ENCODE results near the gene ZRSR2. TPM values are rescaled to one million over a fixed set of nuclear protein-coding genes. Genes with fewer than 3 reads are reported as not detected.
"Not testable (repeated sequence)": the region's sequence is repeated elsewhere in the genome, so short reads cannot be mapped to it uniquely, and the experiment has no call there.

ZRSR2 gene
- total RNA-seq, 1 donor from 2014 or later = 8.5 TPM

DNA sequence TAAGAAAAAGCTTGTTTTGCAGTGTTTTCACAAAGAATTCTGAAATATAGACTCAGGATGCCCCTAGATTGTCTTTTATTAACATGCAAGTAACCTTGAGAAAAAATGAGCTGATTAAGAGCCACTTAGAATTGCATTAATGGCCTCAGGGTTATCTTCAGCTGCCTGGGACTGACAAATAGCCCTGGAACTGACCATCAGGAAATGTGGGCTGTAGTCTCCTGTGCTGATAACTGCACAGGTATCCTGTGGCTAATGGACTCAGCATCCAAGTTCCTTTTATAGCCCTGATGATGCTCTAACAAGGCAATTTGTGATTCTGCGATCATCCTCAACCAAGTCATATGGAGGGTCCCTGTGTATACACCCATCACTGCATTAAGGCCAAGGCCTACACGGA is 35.2 kb upstream of the ZRSR2 start:
- no peaks in the 10 kb centered on the region for H3K27me3 Mint-ChIP-seq (ENCODE audit: unreplicated experiment)
- H3K36me3 Mint-ChIP-seq (ENCODE audit: unreplicated experiment) = no peaks in the 10 kb centered on the region
- no peak overlapping the region for H3K4me3 Mint-ChIP-seq (ENCODE audit: unreplicated experiment)
- no peaks in the 10 kb centered on the region for H3K4me1 Mint-ChIP-seq (ENCODE audit: low read depth, unreplicated experiment)
- no peak for DNase-seq
- peaks cover 1% of the 10 kb centered on the region for H3K9me3 Mint-ChIP-seq (ENCODE audit: unreplicated experiment)
- no peak for TF ChIP-seq CTCF (IDR thresholded peaks at IDR 0.05; ENCODE audit: partially characterized antibody, unreplicated experiment)
- no peak overlapping the region for H3K27ac Mint-ChIP-seq (ENCODE audit: unreplicated experiment)

- TF ChIP-seq CTCF (IDR thresholded peaks at IDR 0.05; ENCODE audit: partially characterized antibody, unreplicated experiment) = no peak
- no peak for DNase-seq
- H3K36me3 Mint-ChIP-seq (ENCODE audit: unreplicated experiment) = no peaks in the 10 kb centered on the region
- H3K27me3 Mint-ChIP-seq (ENCODE audit: unreplicated experiment) = no peaks in the 10 kb centered on the region
- no peak overlapping the region for H3K27ac Mint-ChIP-seq (ENCODE audit: unreplicated experiment)
- H3K4me3 Mint-ChIP-seq (ENCODE audit: unreplicated experiment) = no peak overlapping the region
- peaks cover 2% of the 10 kb centered on the region for H3K4me1 Mint-ChIP-seq (ENCODE audit: low read depth, unreplicated experiment)
- peaks cover 1% of the 10 kb centered on the region for H3K9me3 Mint-ChIP-seq (ENCODE audit: unreplicated experiment)
Observed at GRCh38 chrX:15758140-15758539, 32.1 kb upstream of the ZRSR2 start.

GRCh38 chrX:15759886-15760285 is 30.4 kb upstream of the ZRSR2 start:
- H3K27ac Mint-ChIP-seq (ENCODE audit: unreplicated experiment); H3K9me3 Mint-ChIP-seq (ENCODE audit: unreplicated experiment); H3K4me3 Mint-ChIP-seq (ENCODE audit: unreplicated experiment); H3K4me1 Mint-ChIP-seq (ENCODE audit: low read depth, unreplicated experiment); H3K27me3 Mint-ChIP-seq (ENCODE audit: unreplicated experiment); H3K36me3 Mint-ChIP-seq (ENCODE audit: unreplicated experiment); DNase-seq: not testable (repeated sequence)

DNA sequence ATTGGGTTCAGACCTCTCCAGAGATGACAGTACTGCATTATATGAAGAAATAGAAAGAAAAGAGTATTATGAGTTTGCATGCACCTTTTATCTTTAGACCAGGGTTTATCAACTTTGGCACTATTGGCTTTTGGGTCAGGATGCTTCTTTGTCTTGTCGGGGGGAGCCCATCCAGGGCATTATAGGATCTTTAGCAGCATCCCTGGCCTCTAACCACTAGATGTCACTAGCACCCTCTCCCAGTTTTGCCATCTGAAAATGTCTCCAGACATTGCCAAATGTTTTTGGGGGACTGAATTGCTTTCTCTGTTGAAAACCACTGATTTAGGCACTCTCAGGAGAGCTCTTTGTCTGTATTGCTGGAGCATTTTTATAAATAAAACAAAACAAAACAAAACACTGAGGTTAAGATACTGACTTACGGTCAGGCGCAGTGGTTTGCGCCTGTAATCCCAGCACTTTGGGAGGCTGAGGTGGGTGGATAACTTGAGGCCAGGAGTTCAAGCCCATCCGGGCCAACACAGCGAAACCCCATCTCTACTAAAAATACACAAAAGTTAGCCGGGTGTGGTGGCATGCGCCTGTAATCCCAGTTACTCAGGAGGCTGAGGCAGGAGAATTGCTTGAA is 28.6 kb upstream of the ZRSR2 start:
- Mint-ChIP-seq H3K36me3 (ENCODE audit: unreplicated experiment) (no peaks in the 10 kb centered on the region), H3K4me1 (ENCODE audit: low read depth, unreplicated experiment) (peaks cover 2% of the 10 kb centered on the region), H3K27me3 (ENCODE audit: unreplicated experiment) (no peaks in the 10 kb centered on the region), H3K4me3 (ENCODE audit: unreplicated experiment) (no peak overlapping the region), H3K27ac (ENCODE audit: unreplicated experiment) (no peak overlapping the region), H3K9me3 (ENCODE audit: unreplicated experiment) (no peaks in the 10 kb centered on the region)
- DNase-seq = peak; percentile 15
- TF ChIP-seq CTCF (IDR thresholded peaks at IDR 0.05; ENCODE audit: partially characterized antibody, unreplicated experiment) = peak; percentile 56

DNA sequence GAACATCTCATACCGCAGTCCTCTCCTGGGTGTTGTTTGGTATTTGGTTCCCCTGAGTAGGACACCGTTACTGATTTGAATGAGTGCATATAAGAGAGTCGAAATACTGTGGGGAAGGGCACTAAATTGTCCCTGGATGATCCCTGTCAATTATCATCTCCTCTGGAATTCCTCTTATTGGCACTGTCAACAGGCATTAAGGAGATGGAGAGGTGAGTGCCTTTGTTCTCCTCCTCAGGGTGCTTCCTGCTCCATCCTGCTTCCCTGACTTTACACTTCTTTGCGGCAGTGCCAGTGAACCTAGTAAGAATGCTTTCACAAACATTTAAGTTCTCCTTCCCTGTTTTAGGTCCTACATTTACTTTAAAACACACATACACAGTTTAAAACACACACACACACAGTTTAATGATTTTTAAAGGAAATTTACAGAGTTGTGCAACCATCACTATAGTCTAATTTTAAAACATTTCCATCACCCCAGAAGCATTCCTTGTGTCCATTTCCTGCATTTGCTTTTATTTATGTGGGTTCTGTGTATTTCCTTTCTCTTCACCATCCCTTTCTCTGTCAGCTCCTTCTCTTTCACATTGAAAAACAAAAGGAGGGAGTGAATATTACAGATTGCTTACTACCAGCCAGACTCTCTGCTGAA is 20.9 kb upstream of the ZRSR2 start:
- TF ChIP-seq CTCF (IDR thresholded peaks at IDR 0.05; ENCODE audit: partially characterized antibody, unreplicated experiment) = no peak
- Mint-ChIP-seq H3K4me3 (ENCODE audit: unreplicated experiment) (no peak overlapping the region), H3K27ac (ENCODE audit: unreplicated experiment) (no peak overlapping the region), H3K27me3 (ENCODE audit: unreplicated experiment) (peaks cover 1% of the 10 kb centered on the region), H3K4me1 (ENCODE audit: low read depth, unreplicated experiment) (no peaks in the 10 kb centered on the region), H3K9me3 (ENCODE audit: unreplicated experiment) (no peaks in the 10 kb centered on the region), H3K36me3 (ENCODE audit: unreplicated experiment) (no peaks in the 10 kb centered on the region)
- no peak for DNase-seq
